NT2/D1 (cell line): ENCODE measurements around the gene WNT3A.
A peak's percentile ranks its signal among the peaks of the same experiment; 100 is the strongest.

Experiments used
- DNase-seq: peaks from one replicate; pipeline ENCODE4 v3.0.0-alpha.2; 2011; ENCODE audit warnings: low read depth, low spot score
- H3K27me3 ChIP-seq: 2 replicates; pipeline ENCODE4 v1.6.0; 2011; ENCODE audit warnings: mild to moderate bottlenecking; ENCODE audit not compliant: insufficient read length, insufficient read depth
- H3K36me3 ChIP-seq: 2 replicates; pipeline ENCODE4 v1.6.1; 2011; ENCODE audit warnings: mild to moderate bottlenecking, low read length, mixed read lengths; ENCODE audit not compliant: insufficient read depth, insufficient read length
- H3K4me1 ChIP-seq: 2 replicates; pipeline ENCODE4 v1.5.1; 2011; ENCODE audit not compliant: insufficient read depth, insufficient read length
- H3K4me3 ChIP-seq: 2 replicates; pipeline ENCODE4 v1.5.1; 2011; ENCODE audit warnings: low read depth; ENCODE audit not compliant: insufficient read length
- H3K9ac ChIP-seq: 2 replicates; pipeline ENCODE4 v1.6.0; 2011; ENCODE audit warnings: low read depth; ENCODE audit not compliant: insufficient read length
- H3K9me3 ChIP-seq: 2 replicates; pipeline ENCODE4 v1.5.1; 2011; ENCODE audit warnings: mild to moderate bottlenecking, low read length; ENCODE audit not compliant: insufficient read depth
- SUZ12 ChIP-seq: IDR thresholded peaks from 2 replicates; pipeline ENCODE4 v1.6.1; 2011; ENCODE audit not compliant: insufficient read length, insufficient read depth; ENCODE audit errors: extremely low read depth
- YY1 ChIP-seq: IDR thresholded peaks from 2 replicates; pipeline ENCODE4 v1.6.1; 2011; ENCODE audit not compliant: insufficient read length, insufficient read depth
- ZNF274 ChIP-seq: IDR thresholded peaks from 2 replicates; pipeline ENCODE4 v1.6.1; 2011; ENCODE audit warnings: mild to moderate bottlenecking, low read depth, low read length

The WNT3A gene

DNA sequence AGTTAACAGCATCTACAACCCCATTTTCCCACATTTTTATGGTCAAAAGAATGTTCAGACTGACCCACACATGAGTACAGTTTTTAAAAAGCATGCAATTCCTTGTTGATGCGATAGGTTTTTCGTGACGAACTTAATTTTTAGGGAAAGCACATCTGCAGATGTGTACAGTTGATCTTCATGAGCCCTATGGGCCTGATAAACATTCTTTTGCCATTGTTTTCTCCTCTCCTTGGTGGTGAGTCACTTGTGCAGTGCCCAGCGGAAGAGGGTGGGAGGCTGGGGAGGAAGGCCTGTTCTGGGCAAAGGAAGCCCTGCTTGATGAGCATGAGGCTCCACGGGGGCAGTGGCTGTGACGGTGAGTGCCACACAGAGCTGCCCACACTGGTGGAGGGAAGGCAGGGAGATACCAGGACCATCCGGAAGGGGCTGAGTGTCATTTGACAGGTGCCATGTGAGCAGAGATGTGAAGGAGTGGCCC lies 81.0 kb downstream of the WNT3A start:
- no peak for DNase-seq
- Histone ChIP-seq H3K9me3 (peaks cover 22% of the 10 kb centered on the region; the same call in 1 of the 2 replicates), H3K9ac (peak overlapping the region; percentile 16), H3K4me3 (no peak overlapping the region), H3K27me3 (no peaks in the 10 kb centered on the region), H3K4me1 (peaks cover 24% of the 10 kb centered on the region), H3K36me3 (peaks cover 87% of the 10 kb centered on the region)
- no peak for TF ChIP-seq SUZ12
- no peak for TF ChIP-seq ZNF274
- TF ChIP-seq YY1: no peak

DNA sequence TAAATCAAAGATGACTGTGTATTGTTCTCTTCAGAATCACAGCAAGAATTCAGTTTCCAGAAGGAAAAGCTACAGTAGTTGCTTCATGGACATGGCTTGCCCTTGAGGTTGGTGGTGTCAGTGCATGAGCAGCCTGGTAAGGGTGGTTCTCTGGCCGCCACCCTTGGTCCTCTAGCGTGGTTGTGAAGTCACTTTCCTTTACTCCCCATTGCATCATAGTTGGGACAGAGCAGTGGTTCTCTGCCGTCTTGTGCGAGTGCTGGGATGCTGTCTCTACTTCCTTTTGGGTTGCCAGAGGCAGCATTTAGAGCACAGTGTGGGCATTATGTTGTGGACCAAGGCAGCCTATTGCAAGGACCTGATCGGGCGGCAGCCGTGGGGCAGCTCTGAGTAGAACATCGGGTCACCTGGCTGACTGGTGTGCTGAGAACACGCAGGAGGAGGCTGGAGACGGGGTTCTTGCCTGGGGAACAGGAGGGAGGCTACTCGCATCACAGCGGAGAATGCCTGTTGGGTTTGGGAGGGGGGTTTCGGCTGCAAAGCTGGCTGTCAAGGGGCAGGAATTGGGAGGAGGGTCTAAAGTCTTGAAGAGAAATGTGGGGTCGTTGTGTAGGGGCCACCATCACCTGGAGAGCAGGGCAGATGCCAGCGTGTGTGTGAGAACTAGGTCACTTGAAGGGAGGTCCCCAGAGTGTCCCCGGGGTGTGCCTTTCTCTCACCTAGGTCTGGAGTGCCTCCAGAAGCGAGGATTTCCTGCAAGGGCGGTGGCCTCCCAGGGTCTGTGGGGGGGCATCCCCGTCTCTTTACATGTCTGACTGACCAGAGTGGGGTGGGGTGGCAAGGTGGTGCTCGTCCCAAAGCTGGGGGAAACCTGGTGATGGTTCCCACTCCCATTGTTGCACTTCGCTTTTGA lies 82.0 kb downstream of the WNT3A start:
- H3K36me3 ChIP-seq: peaks cover 86% of the 10 kb centered on the region
- DNase-seq: no peak
- H3K9ac ChIP-seq: no peak overlapping the region

GRCh38 chr1:228089519-228090380 lies 83.0 kb downstream of the WNT3A start:
- H3K4me1 ChIP-seq: peaks cover 23% of the 10 kb centered on the region

More for the DNA sequence above, 82.0 kb downstream of the WNT3A start:
- Histone ChIP-seq H3K27me3 (no peaks in the 10 kb centered on the region), H3K9me3 (peaks cover 33% of the 10 kb centered on the region; the same call in 1 of the 2 replicates), H3K4me1 (peaks cover 24% of the 10 kb centered on the region), H3K4me3 (no peak overlapping the region)
- no peak for TF ChIP-seq YY1
- TF ChIP-seq ZNF274: no peak
- no peak for TF ChIP-seq SUZ12

GRCh38 chr1:228090613-228091081 lies 83.8 kb downstream of the WNT3A start:
- TF ChIP-seq SUZ12 (no peak), YY1 (no peak), ZNF274 (no peak)
- no peak for DNase-seq
- H3K9me3 ChIP-seq: peaks cover 48% of the 10 kb centered on the region; the same call in 1 of the 2 replicates
- no peak overlapping the region for H3K4me3 ChIP-seq
- no peaks in the 10 kb centered on the region for H3K27me3 ChIP-seq
- peaks cover 87% of the 10 kb centered on the region for H3K36me3 ChIP-seq
- peaks cover 17% of the 10 kb centered on the region for H3K4me1 ChIP-seq
- H3K9ac ChIP-seq: no peak overlapping the region

More at GRCh38 chr1:228089519-228090380, 83.0 kb downstream of the WNT3A start:
- DNase-seq: no peak
- peaks cover 87% of the 10 kb centered on the region for H3K36me3 ChIP-seq
- H3K9ac ChIP-seq: no peak overlapping the region
- no peaks in the 10 kb centered on the region for H3K27me3 ChIP-seq
- peaks cover 42% of the 10 kb centered on the region; the same call in 1 of the 2 replicates for H3K9me3 ChIP-seq
- no peak overlapping the region for H3K4me3 ChIP-seq
- TF ChIP-seq ZNF274 (no peak), YY1 (no peak), SUZ12 (no peak)

DNA sequence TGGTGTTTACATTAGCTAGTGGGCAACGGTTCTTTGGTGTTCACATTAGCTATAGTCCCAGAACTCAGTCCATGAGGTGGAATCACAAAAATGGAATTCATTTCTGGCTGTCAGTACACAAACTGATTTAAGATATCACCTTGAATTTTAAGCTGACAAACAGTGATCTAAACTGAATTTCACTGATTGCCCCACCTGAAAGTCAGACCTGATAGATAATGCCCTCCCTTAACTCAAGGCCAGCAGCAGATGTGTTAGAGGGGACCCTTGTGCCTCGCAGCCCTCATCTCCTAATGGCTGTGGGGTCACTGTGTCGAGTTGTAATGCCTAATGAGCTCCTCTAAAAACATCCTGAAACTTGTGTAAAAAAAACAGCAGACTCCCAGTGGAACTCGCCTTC lies 84.3 kb downstream of the WNT3A start:
- Histone ChIP-seq H3K4me1 (peaks cover 15% of the 10 kb centered on the region), H3K9ac (no peak overlapping the region), H3K27me3 (no peaks in the 10 kb centered on the region), H3K36me3 (peaks cover 87% of the 10 kb centered on the region), H3K4me3 (no peak overlapping the region), H3K9me3 (peaks cover 48% of the 10 kb centered on the region; the same call in 1 of the 2 replicates)
- TF ChIP-seq SUZ12: no peak
- TF ChIP-seq ZNF274: no peak
- TF ChIP-seq YY1: no peak
- no peak for DNase-seq

GRCh38 chr1:228092342-228093049 lies 85.7 kb downstream of the WNT3A start:
- H3K9me3 ChIP-seq: peaks cover 48% of the 10 kb centered on the region; the same call in 1 of the 2 replicates
- no peak overlapping the region for H3K4me3 ChIP-seq
- peaks cover 15% of the 10 kb centered on the region for H3K4me1 ChIP-seq
- no peaks in the 10 kb centered on the region for H3K27me3 ChIP-seq
- H3K36me3 ChIP-seq: peaks cover 95% of the 10 kb centered on the region
- no peak overlapping the region for H3K9ac ChIP-seq
- no peak for DNase-seq
- TF ChIP-seq SUZ12 (no peak), YY1 (no peak), ZNF274 (no peak)
